Hepatocyte (in vitro differentiated cells): ENCODE results near the gene KIF18B.

Source experiments
- EZH2 ChIP-seq: fragments of 200-600 bp; sonication (generic); IDR thresholded peaks from 2 replicates; pipeline ENCODE4 v1.6.1; 2016; ENCODE audit warnings: antibody characterized with exemption, mild to moderate bottlenecking, borderline replicate concordance
- EZH2phosphoT487 ChIP-seq: fragments of 200-600 bp; sonication (generic); IDR thresholded peaks from one replicate; pipeline ENCODE4 v1.6.1; 2018; ENCODE audit warnings: antibody characterized with exemption, mild to moderate bottlenecking, low read depth, moderate library complexity; ENCODE audit not compliant: unreplicated experiment, severe bottlenecking
- TF ChIP-seq, protein P1 (sequence below): fragments of 200-600 bp; sonication (generic); IDR thresholded peaks from 2 replicates; pipeline ENCODE4 v1.5.1; 2016; ENCODE audit warnings: antibody characterized with exemption, mild to moderate bottlenecking; ENCODE audit not compliant: poor library complexity

- TF ChIP-seq, protein P1, sequence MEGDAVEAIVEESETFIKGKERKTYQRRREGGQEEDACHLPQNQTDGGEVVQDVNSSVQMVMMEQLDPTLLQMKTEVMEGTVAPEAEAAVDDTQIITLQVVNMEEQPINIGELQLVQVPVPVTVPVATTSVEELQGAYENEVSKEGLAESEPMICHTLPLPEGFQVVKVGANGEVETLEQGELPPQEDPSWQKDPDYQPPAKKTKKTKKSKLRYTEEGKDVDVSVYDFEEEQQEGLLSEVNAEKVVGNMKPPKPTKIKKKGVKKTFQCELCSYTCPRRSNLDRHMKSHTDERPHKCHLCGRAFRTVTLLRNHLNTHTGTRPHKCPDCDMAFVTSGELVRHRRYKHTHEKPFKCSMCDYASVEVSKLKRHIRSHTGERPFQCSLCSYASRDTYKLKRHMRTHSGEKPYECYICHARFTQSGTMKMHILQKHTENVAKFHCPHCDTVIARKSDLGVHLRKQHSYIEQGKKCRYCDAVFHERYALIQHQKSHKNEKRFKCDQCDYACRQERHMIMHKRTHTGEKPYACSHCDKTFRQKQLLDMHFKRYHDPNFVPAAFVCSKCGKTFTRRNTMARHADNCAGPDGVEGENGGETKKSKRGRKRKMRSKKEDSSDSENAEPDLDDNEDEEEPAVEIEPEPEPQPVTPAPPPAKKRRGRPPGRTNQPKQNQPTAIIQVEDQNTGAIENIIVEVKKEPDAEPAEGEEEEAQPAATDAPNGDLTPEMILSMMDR: no peak
- TF ChIP-seq EZH2phosphoT487 (no peak), EZH2 (no peak)
These were observed 32.2 kb downstream of the KIF18B start, which contains the start of gene GFAP for GRCh38 chr17:44915321-44915726.
